ENCODE measurements around the gene CIRBP.

CIRBP gene

DNA sequence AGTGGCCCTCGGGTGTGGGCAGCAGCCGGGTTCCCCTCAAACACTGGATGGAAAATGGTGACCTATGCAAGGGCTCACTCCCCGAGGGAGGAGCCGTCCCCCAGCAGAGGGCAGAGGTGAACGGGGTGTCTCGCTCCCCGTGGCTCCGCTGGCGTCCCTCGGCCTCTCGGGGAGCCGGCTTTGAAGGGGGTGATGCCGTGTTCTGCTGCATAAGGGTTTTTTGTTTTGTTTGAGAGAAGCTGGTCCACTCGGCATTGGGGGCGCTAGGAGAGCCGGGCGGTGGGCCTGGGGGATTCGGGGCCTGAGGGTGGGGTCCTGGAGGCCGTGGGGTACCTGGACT, 20.5 kb downstream of the CIRBP start:
- no peak overlapping the region for H3K4me3 Mint-ChIP-seq
- TF ChIP-seq, protein P1, sequence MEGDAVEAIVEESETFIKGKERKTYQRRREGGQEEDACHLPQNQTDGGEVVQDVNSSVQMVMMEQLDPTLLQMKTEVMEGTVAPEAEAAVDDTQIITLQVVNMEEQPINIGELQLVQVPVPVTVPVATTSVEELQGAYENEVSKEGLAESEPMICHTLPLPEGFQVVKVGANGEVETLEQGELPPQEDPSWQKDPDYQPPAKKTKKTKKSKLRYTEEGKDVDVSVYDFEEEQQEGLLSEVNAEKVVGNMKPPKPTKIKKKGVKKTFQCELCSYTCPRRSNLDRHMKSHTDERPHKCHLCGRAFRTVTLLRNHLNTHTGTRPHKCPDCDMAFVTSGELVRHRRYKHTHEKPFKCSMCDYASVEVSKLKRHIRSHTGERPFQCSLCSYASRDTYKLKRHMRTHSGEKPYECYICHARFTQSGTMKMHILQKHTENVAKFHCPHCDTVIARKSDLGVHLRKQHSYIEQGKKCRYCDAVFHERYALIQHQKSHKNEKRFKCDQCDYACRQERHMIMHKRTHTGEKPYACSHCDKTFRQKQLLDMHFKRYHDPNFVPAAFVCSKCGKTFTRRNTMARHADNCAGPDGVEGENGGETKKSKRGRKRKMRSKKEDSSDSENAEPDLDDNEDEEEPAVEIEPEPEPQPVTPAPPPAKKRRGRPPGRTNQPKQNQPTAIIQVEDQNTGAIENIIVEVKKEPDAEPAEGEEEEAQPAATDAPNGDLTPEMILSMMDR (IDR thresholded peaks at IDR 0.05), result no peak
- H3K9me3 Mint-ChIP-seq, result no peaks in the 10 kb centered on the region
- H3K27me3 Mint-ChIP-seq (ENCODE audit: low read depth, poor library complexity), result peaks cover 12% of the 10 kb centered on the region
- no peak for DNase-seq
- H3K36me3 Mint-ChIP-seq (ENCODE audit: low read depth), result no peaks in the 10 kb centered on the region
- H3K27ac Mint-ChIP-seq, result no peak overlapping the region
- peaks cover 9% of the 10 kb centered on the region for H3K4me1 Mint-ChIP-seq

DNA sequence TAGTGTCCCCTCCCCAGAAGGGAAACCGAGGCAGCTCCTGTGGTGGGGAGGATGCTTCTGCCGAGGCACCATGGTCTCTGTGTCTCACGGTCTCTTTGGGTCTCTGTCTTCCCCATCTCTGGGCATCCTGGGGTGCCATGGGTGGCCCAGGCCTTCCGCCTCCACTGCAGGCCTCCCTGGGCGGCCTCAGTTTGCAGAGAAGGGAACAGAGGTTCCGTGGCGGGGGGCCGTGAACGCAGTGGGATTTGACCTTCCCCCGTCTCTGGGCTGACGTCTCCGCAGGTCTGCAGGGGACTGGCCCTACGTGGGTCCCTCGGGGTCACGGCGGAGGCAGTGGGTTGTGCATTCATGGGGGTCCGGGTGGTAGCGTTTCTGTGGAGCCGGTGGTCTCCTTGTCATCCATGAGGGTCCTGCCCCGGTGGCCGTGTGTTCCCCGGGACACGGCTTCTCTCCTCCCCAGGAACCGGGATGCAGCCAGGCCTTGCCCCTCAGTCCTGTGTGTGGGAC, 21.1 kb downstream of the CIRBP start:
- H3K9me3 Mint-ChIP-seq, result no peaks in the 10 kb centered on the region
- no peak for DNase-seq
- TF ChIP-seq, protein P1 (IDR thresholded peaks at IDR 0.05), result no peak
- no peak overlapping the region for H3K4me3 Mint-ChIP-seq
- H3K36me3 Mint-ChIP-seq (ENCODE audit: low read depth), result no peaks in the 10 kb centered on the region
- H3K27ac Mint-ChIP-seq, result no peak overlapping the region
- peaks cover 6% of the 10 kb centered on the region for H3K27me3 Mint-ChIP-seq (ENCODE audit: low read depth, poor library complexity)
- peaks cover 4% of the 10 kb centered on the region for H3K4me1 Mint-ChIP-seq

DNA sequence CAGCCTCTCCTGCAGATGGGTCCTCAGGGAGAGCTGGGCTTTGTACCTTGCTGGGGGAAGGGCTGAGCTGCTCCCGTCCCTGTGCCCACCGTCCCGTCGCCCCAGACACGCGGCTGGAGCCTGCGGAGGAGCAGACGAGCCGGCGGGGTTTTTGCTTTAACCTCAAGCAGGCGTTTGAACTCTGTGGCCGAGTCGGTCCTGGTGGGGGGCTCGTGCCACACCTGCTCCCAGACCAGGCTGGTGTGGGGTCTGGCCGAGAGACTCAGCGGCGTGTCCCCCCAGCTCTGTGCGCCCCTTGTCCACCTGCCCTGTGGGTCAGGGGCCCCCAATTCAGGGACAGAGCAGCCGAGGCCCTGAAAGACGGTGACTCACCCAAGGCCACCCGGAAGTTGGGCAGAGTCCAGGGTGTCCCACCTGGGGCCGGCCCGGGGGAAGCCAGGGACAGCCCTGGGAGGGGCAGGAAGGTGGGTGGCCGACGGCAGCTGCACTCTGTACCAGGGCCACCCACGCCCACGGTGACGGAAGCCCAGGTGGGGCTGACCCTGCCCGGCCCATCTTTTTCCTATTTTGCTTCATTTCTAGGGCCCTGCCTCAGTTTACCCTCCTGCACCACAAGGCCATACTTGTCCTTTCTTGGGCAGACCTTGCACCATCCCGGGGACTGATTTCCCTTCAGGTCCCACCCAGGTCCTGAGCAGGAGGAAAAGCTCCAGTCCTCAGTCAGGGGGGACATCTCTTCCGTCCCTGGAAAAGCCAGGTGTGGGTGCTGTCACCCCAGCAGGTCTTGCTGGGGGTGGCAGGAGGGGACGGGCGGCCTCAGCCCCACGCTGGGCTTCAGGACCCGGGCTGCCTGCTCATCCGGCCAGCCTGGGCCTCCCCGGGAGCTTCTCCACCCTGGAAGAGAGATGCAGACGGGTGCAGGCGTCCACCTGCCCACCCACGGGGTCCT, 21.8 kb downstream of the CIRBP start:
- Mint-ChIP-seq H3K4me3 (no peak overlapping the region), H3K4me1 (peaks cover 4% of the 10 kb centered on the region), H3K27me3 (ENCODE audit: low read depth, poor library complexity) (peaks cover 5% of the 10 kb centered on the region), H3K27ac (no peak overlapping the region), H3K36me3 (ENCODE audit: low read depth) (no peaks in the 10 kb centered on the region), H3K9me3 (no peaks in the 10 kb centered on the region)
- TF ChIP-seq, protein P1 (IDR thresholded peaks at IDR 0.05), result no peak
- no peak for DNase-seq

DNA sequence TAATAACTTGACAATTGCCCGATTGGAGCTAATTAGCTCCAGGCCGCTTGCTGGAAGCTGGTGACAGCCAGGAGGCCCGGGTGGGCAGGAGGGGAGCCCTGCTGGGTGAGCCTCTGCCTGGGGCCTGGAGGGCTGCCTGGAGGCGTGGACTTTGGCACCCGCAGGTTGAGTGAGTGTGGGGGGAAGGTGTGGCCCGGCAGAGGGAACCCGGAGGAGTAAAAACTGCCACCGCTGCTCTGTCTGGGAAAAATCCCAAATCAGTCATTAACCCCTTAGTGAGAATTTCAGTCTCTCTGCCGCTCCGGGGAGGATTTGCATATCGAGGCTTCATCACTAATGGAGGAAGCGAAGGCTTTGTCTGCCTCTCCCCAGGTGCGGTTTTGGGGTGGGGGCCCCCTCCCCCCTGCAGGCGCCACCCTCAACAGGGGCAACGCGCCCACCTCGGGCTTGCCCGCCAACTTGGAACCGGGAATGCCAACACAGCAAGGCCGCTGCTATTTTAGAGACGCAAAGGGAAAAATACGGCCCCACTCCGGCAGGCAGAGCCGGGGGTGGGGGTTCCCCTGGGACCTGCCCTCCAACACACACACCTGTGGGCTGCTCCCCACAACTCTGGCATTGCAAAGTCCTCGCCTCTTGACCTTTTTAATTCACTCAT, 22.8 kb downstream of the CIRBP start:
- Mint-ChIP-seq H3K9me3 (no peaks in the 10 kb centered on the region), H3K4me3 (no peak overlapping the region), H3K4me1 (peaks cover 4% of the 10 kb centered on the region), H3K27ac (no peak overlapping the region), H3K27me3 (ENCODE audit: low read depth, poor library complexity) (peaks cover 5% of the 10 kb centered on the region), H3K36me3 (ENCODE audit: low read depth) (no peaks in the 10 kb centered on the region)
- DNase-seq, result no peak
- TF ChIP-seq, protein P1 (IDR thresholded peaks at IDR 0.05), result no peak

DNA sequence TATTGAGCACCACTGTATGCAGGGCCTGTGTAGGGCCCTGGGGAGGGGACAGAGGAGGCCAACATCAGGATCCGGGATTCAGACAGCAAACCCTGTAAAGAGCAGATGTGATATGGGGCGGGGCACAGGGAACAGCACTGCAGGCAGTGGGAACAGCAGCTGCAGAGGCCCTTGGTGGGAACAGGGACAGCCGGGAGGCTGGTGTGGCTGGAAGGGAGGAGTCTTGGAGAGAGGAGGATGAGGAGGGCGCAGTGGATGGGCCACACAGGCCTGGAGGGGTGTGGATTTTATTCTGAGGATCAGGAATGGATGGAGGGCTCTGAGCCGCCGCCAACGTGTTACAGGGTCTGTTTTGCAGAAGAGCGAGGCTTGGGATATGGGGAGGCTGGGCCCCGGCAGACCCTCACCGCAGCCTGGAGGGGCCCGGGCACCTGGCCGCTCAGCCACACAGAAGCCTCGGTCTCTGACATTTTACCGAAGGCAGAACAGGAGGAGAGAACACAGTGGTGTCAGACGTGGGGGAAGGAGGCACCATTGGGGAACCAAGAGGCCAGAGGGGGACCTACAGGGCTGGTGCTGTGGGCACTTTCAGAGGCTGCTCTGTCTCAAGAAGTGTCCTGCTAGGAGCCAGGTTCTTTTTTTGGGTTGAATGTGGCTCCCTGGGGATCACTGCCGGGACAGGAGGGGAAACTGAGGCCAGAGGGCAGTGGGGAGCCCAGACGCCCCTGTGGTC, 23.5 kb downstream of the CIRBP start:
- Mint-ChIP-seq H3K27ac (no peak overlapping the region), H3K36me3 (ENCODE audit: low read depth) (no peaks in the 10 kb centered on the region), H3K9me3 (no peaks in the 10 kb centered on the region), H3K4me3 (no peak overlapping the region), H3K4me1 (peaks cover 8% of the 10 kb centered on the region), H3K27me3 (ENCODE audit: low read depth, poor library complexity) (peaks cover 5% of the 10 kb centered on the region)
- TF ChIP-seq, protein P1 (IDR thresholded peaks at IDR 0.05), result no peak
- DNase-seq, result no peak
